SH-SY5Y (cell line): ENCODE measurements around the gene TPH2.

Experiments used
- GATA2 ChIP-seq: IDR thresholded peaks from 2 replicates; pipeline ENCODE4 v1.6.1; 2011; ENCODE audit warnings: mild to moderate bottlenecking, low read depth, low read length
- GATA3 ChIP-seq: IDR thresholded peaks from 2 replicates; pipeline ENCODE4 v1.6.1; 2011; ENCODE audit warnings: low read depth, mild to moderate bottlenecking, low read length, moderate library complexity

DNA sequence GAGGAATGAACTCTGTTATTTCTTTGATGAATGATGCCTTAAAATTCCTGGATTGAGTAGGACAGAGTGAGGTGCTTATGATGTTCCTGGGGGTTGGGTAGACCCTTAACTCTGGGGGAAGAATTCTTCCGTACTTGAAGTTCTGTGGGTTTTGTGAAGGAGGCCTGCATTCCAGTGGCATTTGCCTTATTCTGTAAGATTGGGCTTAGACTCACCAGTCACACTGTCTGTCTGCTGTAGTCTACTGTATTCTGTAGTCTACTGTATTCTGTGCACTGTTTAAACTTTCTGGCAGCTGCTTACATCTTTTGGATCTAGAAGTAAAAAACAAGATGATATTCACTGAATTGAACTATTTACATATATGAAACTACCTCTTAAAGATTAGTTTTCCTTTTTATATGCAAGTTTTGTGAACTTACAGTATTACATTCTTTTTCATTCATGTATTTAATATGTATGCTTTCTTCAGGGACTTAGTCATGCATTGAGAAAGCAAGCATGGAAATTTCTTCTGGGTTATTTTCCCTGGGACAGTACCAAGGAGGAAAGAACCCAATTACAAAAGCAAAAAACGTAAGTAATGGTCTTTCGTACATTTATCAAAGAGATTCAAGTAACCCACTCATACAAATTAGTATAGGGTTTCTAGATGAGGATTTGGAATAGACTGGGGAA, 42.3 kb upstream of the TPH2 start:
- TF ChIP-seq GATA3 (no peak), GATA2 (no peak)
